ENCODE data around the gene LSM4.
A peak's percentile ranks its signal among the peaks of the same experiment; 100 is the strongest.

The LSM4 gene

GRCh38 chr19:18274219-18274780, 48.6 kb downstream of the LSM4 start, which contains the start of gene IQCN:
IQCN (minus strand) TSS chr19:18274452; CDS start chr19:18269478, 4,974 bp downstream.
- H3K4me3 ChIP-seq (ENCODE audit: low read length) = no peak within 1 kb of the TSS
- no peak for TF ChIP-seq CTCF (IDR thresholded peaks at IDR 0.05; ENCODE audit: insufficient read depth, low read depth, low read length, missing control alignments)
- peak; percentile 55 for DNase-seq (ENCODE audit: low read depth)

GRCh38 chr19:18273561-18274218, 49.2 kb downstream of the LSM4 start:
- no peak for DNase-seq (ENCODE audit: low read depth)

GRCh38 chr19:18271433-18271841, 51.4 kb downstream of the LSM4 start:
- DNase-seq (ENCODE audit: low read depth) = no peak
- no peak overlapping the region for H3K4me3 ChIP-seq (ENCODE audit: low read length)
- no peak for TF ChIP-seq CTCF (IDR thresholded peaks at IDR 0.05; ENCODE audit: insufficient read depth, low read depth, low read length, missing control alignments)

More at GRCh38 chr19:18273561-18274218, 49.2 kb downstream of the LSM4 start:
- no peak for TF ChIP-seq CTCF (IDR thresholded peaks at IDR 0.05; ENCODE audit: insufficient read depth, low read depth, low read length, missing control alignments)
- H3K4me3 ChIP-seq (ENCODE audit: low read length) = no peak overlapping the region

GRCh38 chr19:18270326-18270725, 52.5 kb downstream of the LSM4 start:
- H3K4me3 ChIP-seq (ENCODE audit: low read length) = no peak overlapping the region
- TF ChIP-seq CTCF (IDR thresholded peaks at IDR 0.05; ENCODE audit: insufficient read depth, low read depth, low read length, missing control alignments) = no peak
- no peak for DNase-seq (ENCODE audit: low read depth)

DNA sequence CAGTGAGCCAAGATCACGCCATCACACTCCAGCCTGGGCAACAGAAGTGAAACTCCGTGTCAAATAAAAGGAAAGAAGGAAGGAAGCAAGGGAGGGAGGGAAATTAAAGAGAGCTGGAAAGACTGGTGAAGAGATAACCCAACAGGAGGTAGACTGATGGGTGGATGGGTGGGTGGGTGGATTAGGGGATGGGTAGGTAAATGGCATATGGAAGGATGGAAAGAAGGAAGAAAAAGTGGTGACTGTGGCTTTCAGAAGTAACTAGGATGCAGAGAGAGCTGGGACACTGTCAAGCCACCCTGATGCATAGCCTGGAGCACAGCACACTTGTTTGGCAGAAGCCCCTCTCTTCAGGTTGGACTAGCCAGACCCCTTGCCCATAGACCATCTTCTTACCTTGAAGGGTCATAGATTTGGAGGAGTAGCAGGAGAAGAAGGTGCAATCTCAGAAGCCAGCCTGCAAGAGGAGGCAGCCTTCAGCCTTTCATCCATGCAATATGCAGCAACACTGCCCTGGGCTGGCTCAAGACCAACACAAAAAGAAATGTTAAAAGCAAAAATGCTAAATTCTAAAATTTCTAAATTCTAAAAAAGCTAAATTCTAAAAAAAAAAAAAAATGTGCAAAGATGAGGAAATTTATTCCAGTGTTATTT, 53.7 kb downstream of the LSM4 start:
- H3K4me3 ChIP-seq (ENCODE audit: low read length) = no peak overlapping the region
- DNase-seq (ENCODE audit: low read depth) = no peak
- no peak for TF ChIP-seq CTCF (IDR thresholded peaks at IDR 0.05; ENCODE audit: insufficient read depth, low read depth, low read length, missing control alignments)

DNA sequence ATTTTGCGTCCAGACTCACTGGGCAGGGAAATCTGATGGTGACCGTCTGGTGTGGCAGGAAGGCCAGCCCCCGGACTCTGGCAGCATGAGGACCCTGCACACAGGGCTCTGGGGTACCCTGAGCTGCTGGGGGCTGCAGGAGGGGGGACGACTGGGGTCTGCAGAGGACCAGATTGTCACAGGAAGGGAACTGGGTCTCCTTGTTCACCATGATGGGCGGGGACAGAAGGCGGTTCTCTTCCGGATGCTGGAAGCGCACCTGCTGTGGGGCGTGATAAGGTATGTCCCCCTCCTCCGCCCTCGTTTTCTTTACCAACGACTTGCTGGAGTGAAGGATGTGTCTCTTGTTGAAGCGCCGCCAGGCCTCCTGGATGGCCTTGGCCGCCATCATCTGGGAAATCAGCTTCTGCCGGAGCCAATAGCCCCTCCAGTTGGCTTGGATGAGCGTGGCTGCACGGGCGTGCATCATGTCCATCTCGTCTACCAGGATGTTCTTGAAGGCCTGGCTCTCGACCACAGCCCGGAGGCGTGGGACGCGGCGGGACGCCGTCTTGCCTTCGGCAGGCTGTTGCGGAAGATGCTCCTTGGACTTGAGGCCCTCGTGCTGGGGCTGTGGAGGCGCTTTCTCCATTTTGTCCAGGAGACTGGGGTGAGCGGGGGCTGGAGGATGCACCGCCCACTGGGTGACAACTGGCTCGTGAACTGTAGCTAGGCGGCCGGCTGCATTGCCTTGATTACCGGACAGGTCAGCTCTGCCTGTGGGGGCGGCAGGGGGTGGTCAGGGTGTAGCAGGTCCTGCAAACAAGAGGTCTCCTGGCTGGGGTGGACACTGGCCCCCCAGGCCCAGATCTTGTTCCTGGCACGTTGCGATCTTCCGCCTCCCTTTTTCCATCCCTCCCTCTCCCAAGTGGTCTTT, 55.8 kb downstream of the LSM4 start:
- TF ChIP-seq CTCF (IDR thresholded peaks at IDR 0.05; ENCODE audit: insufficient read depth, low read depth, low read length, missing control alignments) = no peak
- DNase-seq (ENCODE audit: low read depth) = no peak
- no peak overlapping the region for H3K4me3 ChIP-seq (ENCODE audit: low read length)

Measured in epithelial cell of esophagus (primary cell).